Measurements from ENCODE around the gene ZBTB20. TPM values are rescaled to one million over a fixed set of nuclear protein-coding genes. Genes with fewer than 3 reads are reported as not detected.

Gene ZBTB20
- total and polyA plus RNA-seq, 2 donors (not counting 1 experiment from before 2014, with no cell fraction given): 4.0 to 123 TPM

GRCh38 chr3:114722530-114722929, 424.6 kb downstream of the ZBTB20 start:
- Mint-ChIP-seq H3K9me3 (ENCODE audit: insufficient read depth) (no peaks in the 10 kb centered on the region), H3K27ac (no peak overlapping the region), H3K4me3 (no peak overlapping the region), H3K4me1 (peaks cover 4% of the 10 kb centered on the region), H3K27me3 (no peaks in the 10 kb centered on the region)
- ChIA-PET POLR2A (no interaction called here), CTCF (interaction anchor here (2.0 kb wide), 1 partner anchor 10 kb away, joined by 4 read pairs; no protein-coding TSS in a partner anchor)
- TF ChIP-seq EZH2 (IDR thresholded peaks at IDR 0.05; ENCODE audit: borderline replicate concordance, insufficient read depth, low read depth, low read length, poor library complexity, severe bottlenecking): no peak
- TF ChIP-seq, protein P1, sequence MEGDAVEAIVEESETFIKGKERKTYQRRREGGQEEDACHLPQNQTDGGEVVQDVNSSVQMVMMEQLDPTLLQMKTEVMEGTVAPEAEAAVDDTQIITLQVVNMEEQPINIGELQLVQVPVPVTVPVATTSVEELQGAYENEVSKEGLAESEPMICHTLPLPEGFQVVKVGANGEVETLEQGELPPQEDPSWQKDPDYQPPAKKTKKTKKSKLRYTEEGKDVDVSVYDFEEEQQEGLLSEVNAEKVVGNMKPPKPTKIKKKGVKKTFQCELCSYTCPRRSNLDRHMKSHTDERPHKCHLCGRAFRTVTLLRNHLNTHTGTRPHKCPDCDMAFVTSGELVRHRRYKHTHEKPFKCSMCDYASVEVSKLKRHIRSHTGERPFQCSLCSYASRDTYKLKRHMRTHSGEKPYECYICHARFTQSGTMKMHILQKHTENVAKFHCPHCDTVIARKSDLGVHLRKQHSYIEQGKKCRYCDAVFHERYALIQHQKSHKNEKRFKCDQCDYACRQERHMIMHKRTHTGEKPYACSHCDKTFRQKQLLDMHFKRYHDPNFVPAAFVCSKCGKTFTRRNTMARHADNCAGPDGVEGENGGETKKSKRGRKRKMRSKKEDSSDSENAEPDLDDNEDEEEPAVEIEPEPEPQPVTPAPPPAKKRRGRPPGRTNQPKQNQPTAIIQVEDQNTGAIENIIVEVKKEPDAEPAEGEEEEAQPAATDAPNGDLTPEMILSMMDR (IDR thresholded peaks at IDR 0.05): no peak
- no peaks in the 10 kb centered on the region for H3K27me3 ChIP-seq (replicated peaks in 1 of 4; ENCODE audit: control extremely low read depth in 1 of 4, control insufficient read depth in 3 of 4, insufficient read depth in 4 of 4, low read length in 3 of 4)
- H3K4me2 ChIP-seq (replicated peaks; ENCODE audit: low read depth, low read length, poor library complexity, severe bottlenecking): no peak overlapping the region
- H3K9me3 ChIP-seq (ENCODE audit: control extremely low read depth in 1 of 3, control insufficient read depth in 2 of 3, insufficient read depth in 1 of 3, low read length in 2 of 3): peaks cover 0 to 1% (median 0%) of the 10 kb centered on the region in 3 donors
- H3K9ac ChIP-seq (ENCODE audit: low read length): no peak overlapping the region
- H4K20me1 ChIP-seq (ENCODE audit: control insufficient read depth, insufficient read depth, low read length, poor library complexity, severe bottlenecking): no peaks in the 10 kb centered on the region
- no peak overlapping the region for H2AFZ ChIP-seq (ENCODE audit: insufficient read depth, low read depth, low read length, poor library complexity, severe bottlenecking)
- peaks cover 4 to 7% of the 10 kb centered on the region in 2 donors for H3K4me1 ChIP-seq (ENCODE audit: control insufficient read depth in 2 of 2, insufficient read depth in 2 of 2, low read length in 2 of 2)
- H3K79me2 ChIP-seq (ENCODE audit: control insufficient read depth, insufficient read depth, low read length): no peaks in the 10 kb centered on the region
- no peak for DNase-seq
- no peak overlapping the region for H3K4me3 ChIP-seq (ENCODE audit: control extremely low read depth in 1 of 5, extremely low read depth in 1 of 5, insufficient read depth in 1 of 5, low read depth in 2 of 5, low read length in 4 of 5)
- WGBS (ENCODE audit: insufficient coverage): no CpG with 5 or more reads among the region's 1 CpG
- H3K27ac ChIP-seq (ENCODE audit: low read length in 2 of 2): no peak overlapping the region
- H3K36me3 ChIP-seq (replicated peaks in 1 of 2; ENCODE audit: control extremely low read depth in 1 of 2, control insufficient read depth in 1 of 2, extremely low read depth in 1 of 2, insufficient read depth in 2 of 2, low read length in 1 of 2): no peaks in the 10 kb centered on the region
- no peak for ATAC-seq (ENCODE audit: low read depth)
- intact Hi-C loops (cut with micrococcal nuclease): no loop called here

GRCh38 chr3:114721864-114722263, 425.2 kb downstream of the ZBTB20 start:
- H2AFZ ChIP-seq (ENCODE audit: insufficient read depth, low read depth, low read length, poor library complexity, severe bottlenecking): no peak overlapping the region
- H3K27me3 Mint-ChIP-seq: no peaks in the 10 kb centered on the region
- TF ChIP-seq EZH2 (IDR thresholded peaks at IDR 0.05; ENCODE audit: borderline replicate concordance, insufficient read depth, low read depth, low read length, poor library complexity, severe bottlenecking): no peak
- TF ChIP-seq, protein P1 (IDR thresholded peaks at IDR 0.05): no peak
- peaks cover 0 to 1% (median 0%) of the 10 kb centered on the region in 3 donors for H3K9me3 ChIP-seq (ENCODE audit: control extremely low read depth in 1 of 3, control insufficient read depth in 2 of 3, insufficient read depth in 1 of 3, low read length in 2 of 3)
- no peak overlapping the region for H3K9ac ChIP-seq (ENCODE audit: low read length)
- H3K4me2 ChIP-seq (replicated peaks; ENCODE audit: low read depth, low read length, poor library complexity, severe bottlenecking): no peak overlapping the region
- WGBS (ENCODE audit: insufficient coverage): no CpG with 5 or more reads among the region's 2 CpGs
- H4K20me1 ChIP-seq (ENCODE audit: control insufficient read depth, insufficient read depth, low read length, poor library complexity, severe bottlenecking): no peaks in the 10 kb centered on the region
- ATAC-seq (ENCODE audit: low read depth) (no peak), DNase-seq (no peak)
- H3K4me1 ChIP-seq (ENCODE audit: control insufficient read depth in 2 of 2, insufficient read depth in 2 of 2, low read length in 2 of 2): peaks cover 0 to under 1% of the 10 kb centered on the region in 2 donors
- no peak overlapping the region for H3K27ac Mint-ChIP-seq
- no peaks in the 10 kb centered on the region for H3K27me3 ChIP-seq (replicated peaks in 1 of 4; ENCODE audit: control extremely low read depth in 1 of 4, control insufficient read depth in 3 of 4, insufficient read depth in 4 of 4, low read length in 3 of 4)
- H3K27ac ChIP-seq (ENCODE audit: low read length in 2 of 2): no peak overlapping the region
- H3K36me3 ChIP-seq (replicated peaks in 1 of 2; ENCODE audit: control extremely low read depth in 1 of 2, control insufficient read depth in 1 of 2, extremely low read depth in 1 of 2, insufficient read depth in 2 of 2, low read length in 1 of 2): no peaks in the 10 kb centered on the region
- H3K4me1 Mint-ChIP-seq: no peaks in the 10 kb centered on the region
- ChIA-PET CTCF (interaction anchor here (2.0 kb wide), 1 partner anchor 10 kb away, joined by 4 read pairs; no protein-coding TSS in a partner anchor), POLR2A (no interaction called here)
- no peaks in the 10 kb centered on the region for H3K79me2 ChIP-seq (ENCODE audit: control insufficient read depth, insufficient read depth, low read length)
- no peaks in the 10 kb centered on the region for H3K9me3 Mint-ChIP-seq (ENCODE audit: insufficient read depth)
- no peak overlapping the region for H3K4me3 ChIP-seq (ENCODE audit: control extremely low read depth in 1 of 5, extremely low read depth in 1 of 5, insufficient read depth in 1 of 5, low read depth in 2 of 5, low read length in 4 of 5)
- intact Hi-C loops (cut with micrococcal nuclease): no loop called here
- H3K4me3 Mint-ChIP-seq: no peak overlapping the region

All from B cell (primary cell).